ENCODE measurements around the gene HSPB7. TPM values are rescaled to one million over a fixed set of nuclear protein-coding genes. Genes with fewer than 3 reads are reported as not detected.

Gene HSPB7
- total RNA-seq, 1 donor from 2014 or later = 1.6 TPM

- ATAC-seq = peak; percentile 95
Measured at GRCh38 chr1:15975805-15976680, 41.8 kb downstream of the HSPB7 start, which contains the start of gene ZBTB17. Gene ZBTB17, minus strand, starts transcription at chr1:15976101. Its CDS starts 27,606 bp downstream, at chr1:15948495.

DNA sequence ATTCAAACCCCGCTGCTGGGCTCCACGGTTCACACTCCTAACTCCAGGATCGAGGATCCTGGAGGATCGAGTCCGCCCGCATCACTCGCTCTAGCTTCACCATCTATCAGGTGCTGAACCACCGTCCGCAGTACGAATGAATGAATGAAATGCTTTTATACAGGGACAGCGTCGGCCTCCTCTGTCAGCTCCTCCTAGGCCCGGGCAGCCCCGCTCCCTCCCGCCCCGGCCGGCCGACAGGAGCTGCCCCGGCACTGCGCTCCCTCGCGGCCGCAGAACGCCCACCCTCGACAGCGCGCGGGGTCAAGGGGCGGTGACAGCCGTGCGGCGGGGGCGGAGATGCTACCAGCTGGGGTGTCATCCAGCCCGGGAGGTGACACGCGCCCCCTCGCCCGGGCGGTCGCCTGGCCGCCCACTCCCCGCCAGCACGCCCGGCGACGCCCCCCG lies 42.5 kb downstream of the HSPB7 start:
- ATAC-seq = peak; percentile 73

DNA sequence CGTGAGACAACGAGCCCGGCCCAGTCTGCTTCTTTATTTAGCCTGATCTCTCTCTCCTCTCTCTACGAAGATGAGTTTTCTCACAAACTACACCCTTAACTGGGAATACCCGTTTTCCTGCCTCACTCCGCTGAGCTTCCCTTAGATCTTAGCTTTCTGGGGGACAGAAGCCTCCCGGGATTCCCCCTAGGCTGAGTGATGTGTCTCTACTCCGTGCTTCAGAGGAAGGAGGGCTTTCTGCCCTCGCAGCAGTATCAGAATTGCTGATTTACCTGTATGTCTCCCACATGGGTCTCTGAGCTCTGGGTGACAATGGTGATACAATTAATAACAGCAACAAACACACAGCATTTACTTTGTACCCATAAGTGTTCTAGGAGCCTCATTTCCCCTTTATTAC lies 43.0 kb downstream of the HSPB7 start:
- ATAC-seq = peak; percentile 19

- ATAC-seq = no peak
Measured at GRCh38 chr1:15973772-15974171, 44.1 kb downstream of the HSPB7 start.

DNA sequence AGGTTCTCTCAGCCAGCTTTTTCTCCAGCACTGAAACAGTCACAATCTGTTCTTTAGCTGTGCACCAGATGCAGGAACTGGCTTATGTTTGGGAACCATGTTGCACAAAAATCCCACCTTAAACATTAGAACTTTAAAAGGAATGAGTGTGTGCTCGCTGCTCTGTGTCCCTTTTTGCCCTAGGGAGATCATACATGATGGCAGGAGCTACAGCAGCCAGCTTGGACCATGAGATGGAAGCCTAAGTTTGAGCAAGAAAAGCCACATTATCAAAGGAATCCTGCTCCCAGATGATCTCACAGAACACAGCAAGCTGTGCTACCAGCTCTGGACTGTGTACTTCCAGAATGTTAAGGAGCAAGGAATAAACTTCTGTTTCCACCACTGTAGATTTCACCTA lies 45.4 kb downstream of the HSPB7 start:
- ATAC-seq = no peak

GRCh38 chr1:15970911-15971310 lies 46.9 kb downstream of the HSPB7 start:
- no peak for ATAC-seq

DNA sequence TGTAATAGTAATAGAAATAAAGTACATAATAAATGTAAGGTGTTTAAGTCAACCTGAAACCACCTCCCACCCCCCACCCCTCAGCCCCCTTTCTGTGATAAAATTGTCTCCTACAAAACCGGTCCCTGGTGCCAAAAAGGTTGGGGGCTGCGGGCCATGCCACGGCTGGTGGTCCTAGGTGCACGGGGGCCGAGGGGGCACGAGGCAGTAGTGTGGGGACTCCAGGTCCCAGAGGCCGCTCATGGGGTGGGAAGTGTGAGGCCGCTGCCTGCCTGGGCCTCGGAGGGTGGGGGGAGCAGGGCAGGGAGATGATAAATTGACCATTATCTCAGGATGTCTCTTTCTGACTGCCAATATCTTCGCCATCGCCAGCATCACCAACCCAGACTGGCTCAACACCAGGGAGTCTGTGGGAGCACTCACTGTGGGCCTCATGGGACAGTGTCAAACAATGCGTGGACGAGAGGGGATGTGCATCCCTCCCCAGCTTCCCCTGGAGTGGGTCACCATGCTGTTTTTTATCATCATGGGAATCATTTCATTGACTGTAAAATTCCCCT lies 48.4 kb downstream of the HSPB7 start:
- ATAC-seq = no peak

- ATAC-seq = no peak
Measured at GRCh38 chr1:15968172-15968571, 49.7 kb downstream of the HSPB7 start.

GRCh38 chr1:15966956-15967344 lies 50.9 kb downstream of the HSPB7 start:
- no peak for ATAC-seq

- peak; percentile 27 for ATAC-seq
Measured at GRCh38 chr1:15966081-15966955, 51.5 kb downstream of the HSPB7 start.

DNA sequence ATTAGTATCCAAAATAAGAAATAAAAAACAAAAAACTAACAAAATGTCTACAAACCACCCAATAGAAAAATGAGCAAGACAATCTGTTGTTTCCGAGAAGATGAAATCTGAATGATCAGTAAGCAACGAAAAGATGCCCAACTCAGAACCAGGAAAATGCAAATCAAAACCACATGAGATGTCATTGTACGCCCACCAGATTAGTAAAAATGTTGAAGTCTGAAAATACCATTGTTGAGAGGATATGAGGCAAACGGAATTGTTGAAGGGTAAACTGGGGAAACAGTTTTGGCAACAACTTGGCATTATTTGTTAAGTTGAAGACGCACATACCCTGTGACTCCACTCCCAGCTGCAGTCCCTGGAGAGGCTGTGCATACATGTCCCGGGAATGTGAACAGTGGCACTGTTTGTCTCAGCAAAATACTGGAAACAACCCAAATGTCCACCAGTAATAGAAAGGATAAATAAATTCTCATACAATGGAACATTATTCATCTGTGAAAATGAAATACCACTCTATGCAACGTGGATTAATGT lies 52.5 kb downstream of the HSPB7 start:
- ATAC-seq = no peak

Other genes starting within 250 kb of the HSPB7 start
- 1.6 TPM for gene UQCRHL, start 210.4 kb downstream of the HSPB7 start, total RNA-seq
- 25.1 TPM for gene SPEN, start 170.3 kb downstream of the HSPB7 start, total RNA-seq
- gene ZBTB17, start 41.9 kb downstream of the HSPB7 start, total RNA-seq = 26.5 TPM
- gene SRARP, start 13.8 kb downstream of the HSPB7 start, total RNA-seq = not detected
- gene CLCNKA, start 4.0 kb upstream of the HSPB7 start, total RNA-seq = 0.08 TPM
- gene CLCNKB, start 25.7 kb upstream of the HSPB7 start, total RNA-seq = not detected
- gene FAM131C, start 55.6 kb upstream of the HSPB7 start, total RNA-seq = 0.80 TPM
- gene EPHA2, start 138.0 kb upstream of the HSPB7 start, total RNA-seq = 146 TPM
- gene ARHGEF19, start 194.6 kb upstream of the HSPB7 start, total RNA-seq = 21.9 TPM
- gene CPLANE2, start 219.1 kb upstream of the HSPB7 start, total RNA-seq = 11.4 TPM